SU-DHL-6 (cell line): ENCODE data around the gene ZPBP.
"Not testable (repeated sequence)": the region's sequence is repeated elsewhere in the genome, so short reads cannot be mapped to it uniquely, and the experiment has no call there.

Experiments used
- H2AFZ ChIP-seq: fragments of 200-600 bp; sonication (generic); 2 replicates; pipeline ENCODE4 v1.6.1; 2014; ENCODE audit warnings: low read depth, mild to moderate bottlenecking, moderate library complexity, mixed read lengths, antibody characterized with exemption, low read length; ENCODE audit not compliant: severe bottlenecking
- H3F3A ChIP-seq: fragments of 200-600 bp; shearing (Covaris generic); 2 replicates; pipeline ENCODE4 v1.6.0; 2016; ENCODE audit warnings: antibody characterized with exemption, mild to moderate bottlenecking; ENCODE audit not compliant: insufficient read depth
- H3K27ac ChIP-seq: fragments of 200-600 bp; sonication (generic); 2 replicates; pipeline ENCODE4 v1.5.1; 2016; ENCODE audit warnings: low read depth, mild to moderate bottlenecking, low read length, moderate library complexity, mixed read lengths
- H3K27me3 ChIP-seq: fragments of 200-600 bp; sonication (generic), shearing (Covaris generic); 2 replicates; pipeline ENCODE4 v1.6.0; 2014; ENCODE audit warnings: mild to moderate bottlenecking, low read length
- H3K36me3 ChIP-seq: fragments of 200-600 bp; sonication (generic); 2 replicates; pipeline ENCODE4 v1.6.1; 2014; ENCODE audit warnings: mild to moderate bottlenecking, low read length, mixed read lengths
- H3K4me2 ChIP-seq: fragments of 300-600, 200-600 bp; shearing (Covaris generic), sonication (generic); 2 replicates; pipeline ENCODE4 v1.6.0; 2014; ENCODE audit warnings: low read length, low read depth, mild to moderate bottlenecking; ENCODE audit not compliant: poor library complexity, severe bottlenecking
- H3K4me3 ChIP-seq: fragments of 200-600 bp; sonication (generic); 2 replicates; pipeline ENCODE4 v1.5.1; 2014; ENCODE audit warnings: antibody characterized with exemption, low read length, mild to moderate bottlenecking, mixed read lengths; ENCODE audit not compliant: insufficient read depth, poor library complexity, severe bottlenecking
- H3K79me2 ChIP-seq: fragments of 200-600 bp; sonication (generic); 2 replicates; pipeline ENCODE4 v1.6.1; 2014; ENCODE audit warnings: mild to moderate bottlenecking, low read length, moderate library complexity; ENCODE audit not compliant: insufficient read depth
- H3K9ac ChIP-seq: fragments of 200-600 bp; sonication (generic); 2 replicates; pipeline ENCODE4 v1.7.0; 2014; ENCODE audit warnings: mild to moderate bottlenecking, low read length
- H3K9me2 ChIP-seq: fragments of 200-600 bp; sonication (generic); replicated peaks from 2 replicates; pipeline ENCODE4 v1.6.1; 2014; ENCODE audit warnings: low read length; ENCODE audit not compliant: insufficient read depth
- H3K9me3 ChIP-seq: fragments of 200-600 bp; sonication (generic); 2 replicates; pipeline ENCODE4 v1.6.1; 2014; ENCODE audit warnings: low read length, mixed read lengths; ENCODE audit not compliant: insufficient read depth
- H4K20me1 ChIP-seq: fragments of 200-600 bp; sonication (generic); 2 replicates; pipeline ENCODE4 v1.6.1; 2014; ENCODE audit warnings: low read depth, mild to moderate bottlenecking, antibody characterized with exemption, low read length, moderate library complexity, mixed read lengths
- EZH2phosphoT487 ChIP-seq: fragments of 200-600 bp; sonication (generic), shearing (Covaris generic); conservative IDR thresholded peaks from 2 replicates; pipeline ENCODE4 v1.6.1; 2018; ENCODE audit warnings: mild to moderate bottlenecking, antibody characterized with exemption, low read length, moderate library complexity, mixed read lengths
- TF ChIP-seq, protein P1 (sequence below): fragments of 200-600 bp; sonication (generic); IDR thresholded peaks from one replicate; pipeline ENCODE4 v1.5.1; 2017; ENCODE audit warnings: antibody characterized with exemption, mild to moderate bottlenecking, low read length, moderate library complexity; ENCODE audit not compliant: insufficient read depth, poor library complexity, severe bottlenecking

ZPBP gene

DNA sequence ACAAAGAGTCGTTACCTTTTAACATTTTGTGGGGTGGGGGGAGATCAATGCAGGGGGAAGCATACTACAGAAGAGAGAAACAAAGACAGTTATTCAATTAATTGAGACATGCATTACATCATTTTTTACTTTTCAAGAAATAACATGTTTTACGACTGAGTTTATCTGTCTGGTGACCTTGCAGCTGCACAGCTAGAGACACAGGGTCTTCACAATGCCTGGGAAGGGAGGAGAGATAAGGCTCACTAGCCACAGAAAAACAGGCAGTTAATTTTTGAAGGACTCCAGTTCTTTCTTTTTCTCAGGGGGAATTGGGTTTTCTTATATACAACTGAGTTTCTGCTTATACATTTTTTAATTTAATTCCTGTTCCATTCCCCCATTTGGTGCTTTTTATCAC, 30.1 kb downstream of the ZPBP start:
- Histone ChIP-seq H3K9ac (no peak overlapping the region), H2AFZ (no peak overlapping the region), H3K4me3 (no peak overlapping the region), H4K20me1 (no peaks in the 10 kb centered on the region), H3K36me3 (no peaks in the 10 kb centered on the region), H3K9me3 (no peaks in the 10 kb centered on the region; the same call in 1 of the 2 replicates), H3K27ac (no peak overlapping the region), H3K4me2 (no peak overlapping the region), H3K79me2 (no peaks in the 10 kb centered on the region), H3K9me2 (no peaks in the 10 kb centered on the region), H3K27me3 (no peaks in the 10 kb centered on the region; the same call in 1 of the 2 replicates), H3F3A (no peaks in the 10 kb centered on the region)
- TF ChIP-seq, protein P1, sequence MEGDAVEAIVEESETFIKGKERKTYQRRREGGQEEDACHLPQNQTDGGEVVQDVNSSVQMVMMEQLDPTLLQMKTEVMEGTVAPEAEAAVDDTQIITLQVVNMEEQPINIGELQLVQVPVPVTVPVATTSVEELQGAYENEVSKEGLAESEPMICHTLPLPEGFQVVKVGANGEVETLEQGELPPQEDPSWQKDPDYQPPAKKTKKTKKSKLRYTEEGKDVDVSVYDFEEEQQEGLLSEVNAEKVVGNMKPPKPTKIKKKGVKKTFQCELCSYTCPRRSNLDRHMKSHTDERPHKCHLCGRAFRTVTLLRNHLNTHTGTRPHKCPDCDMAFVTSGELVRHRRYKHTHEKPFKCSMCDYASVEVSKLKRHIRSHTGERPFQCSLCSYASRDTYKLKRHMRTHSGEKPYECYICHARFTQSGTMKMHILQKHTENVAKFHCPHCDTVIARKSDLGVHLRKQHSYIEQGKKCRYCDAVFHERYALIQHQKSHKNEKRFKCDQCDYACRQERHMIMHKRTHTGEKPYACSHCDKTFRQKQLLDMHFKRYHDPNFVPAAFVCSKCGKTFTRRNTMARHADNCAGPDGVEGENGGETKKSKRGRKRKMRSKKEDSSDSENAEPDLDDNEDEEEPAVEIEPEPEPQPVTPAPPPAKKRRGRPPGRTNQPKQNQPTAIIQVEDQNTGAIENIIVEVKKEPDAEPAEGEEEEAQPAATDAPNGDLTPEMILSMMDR, result no peak
- TF ChIP-seq EZH2phosphoT487, result no peak

DNA sequence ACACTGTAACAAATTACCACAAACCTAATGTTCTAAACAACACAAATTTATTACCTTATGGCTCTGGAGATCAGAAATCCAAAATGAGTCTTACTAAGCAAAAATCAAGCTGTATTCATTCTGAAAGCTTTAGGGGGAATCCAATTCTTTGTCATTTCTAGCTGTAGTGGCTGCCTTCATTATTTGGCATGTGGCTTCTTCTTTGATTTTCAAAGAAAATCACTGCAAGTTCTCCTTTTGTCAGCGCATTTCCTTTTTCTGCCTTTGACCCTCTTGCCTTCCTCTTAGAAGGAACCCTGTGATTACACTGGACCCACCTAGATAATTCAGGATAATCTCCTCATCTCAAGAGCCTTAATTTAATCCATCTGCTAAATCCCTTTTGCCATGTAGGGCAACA, 36.9 kb downstream of the ZPBP start:
- Histone ChIP-seq H4K20me1 (no peaks in the 10 kb centered on the region), H3K4me2 (no peak overlapping the region), H3K27ac (no peak overlapping the region), H3K9me2 (no peaks in the 10 kb centered on the region), H3K27me3 (no peaks in the 10 kb centered on the region; the same call in 1 of the 2 replicates), H3K9ac (no peak overlapping the region), H3K9me3 (no peaks in the 10 kb centered on the region), H3K79me2 (no peaks in the 10 kb centered on the region), H3K4me3 (no peak overlapping the region), H3K36me3 (no peaks in the 10 kb centered on the region), H3F3A (no peaks in the 10 kb centered on the region), H2AFZ (no peak overlapping the region)
- TF ChIP-seq, protein P1, result no peak
- TF ChIP-seq EZH2phosphoT487, result no peak

DNA sequence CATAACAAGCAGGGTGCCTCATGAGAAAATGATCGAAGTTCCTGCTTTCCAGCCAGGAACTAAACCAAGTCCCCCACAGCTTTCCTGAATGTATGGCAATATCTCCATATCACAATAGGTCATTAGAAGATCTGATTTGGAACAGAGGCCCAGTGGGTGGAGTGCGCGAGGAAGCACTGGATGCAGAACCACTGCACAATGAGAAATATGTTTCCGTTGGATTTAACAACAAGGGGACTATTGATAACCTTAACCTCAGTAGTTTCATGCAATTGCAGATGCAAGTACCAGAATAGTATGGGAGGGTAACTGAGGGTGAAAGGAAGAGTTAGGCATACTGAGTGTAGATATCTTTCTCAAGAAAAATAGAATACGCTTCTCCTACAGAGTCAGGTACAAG, 45.3 kb downstream of the ZPBP start:
- Histone ChIP-seq H3K79me2 (no peaks in the 10 kb centered on the region), H3K9ac (no peak overlapping the region), H3K36me3 (no peaks in the 10 kb centered on the region), H3K27ac (no peak overlapping the region), H3K4me3 (no peak overlapping the region), H2AFZ (no peak overlapping the region), H3K27me3 (no peaks in the 10 kb centered on the region), H4K20me1 (no peaks in the 10 kb centered on the region), H3K9me3 (no peaks in the 10 kb centered on the region), H3K9me2 (no peaks in the 10 kb centered on the region), H3K4me2 (no peak overlapping the region), H3F3A (no peaks in the 10 kb centered on the region)
- TF ChIP-seq, protein P1, result no peak
- TF ChIP-seq EZH2phosphoT487, result no peak

DNA sequence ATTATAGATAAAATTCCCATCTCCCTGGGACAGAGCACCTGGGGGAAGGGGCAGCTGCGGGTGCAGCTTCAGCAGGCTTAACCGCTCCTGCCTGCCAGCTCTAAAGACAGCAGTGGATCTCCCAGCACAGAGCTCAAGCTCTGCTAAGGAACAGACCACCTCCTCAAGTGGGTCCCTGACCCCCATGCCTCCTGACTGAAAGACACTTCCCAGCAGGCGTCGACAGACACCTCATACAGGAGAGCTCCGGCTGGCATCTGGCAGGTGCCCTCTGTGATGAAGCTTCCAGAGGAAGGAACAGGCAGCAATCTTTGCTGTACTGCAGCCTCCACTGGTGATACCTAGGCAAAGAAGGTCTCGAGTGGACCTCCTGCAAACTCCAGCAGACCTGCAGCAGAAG, 51.9 kb downstream of the ZPBP start:
- not testable (repeated sequence) for H3K27ac ChIP-seq, H3K9ac ChIP-seq, H2AFZ ChIP-seq, H3K9me3 ChIP-seq, H3K27me3 ChIP-seq, H3K9me2 ChIP-seq, H3K4me3 ChIP-seq, H3F3A ChIP-seq, H3K36me3 ChIP-seq, H3K4me2 ChIP-seq, H3K79me2 ChIP-seq, H4K20me1 ChIP-seq
